SK-N-SH treated with all-trans-retinoic acid at 6 μM for 48 hours (cell line): ENCODE measurements around the gene DCC.

Experiments
- ATAC-seq: fragments of 200-7000 bp; cut with Tn5 transposase; 3 replicates; pipeline ENCODE4 v1.9.1; 2020; ENCODE audit warnings: mild to moderate bottlenecking, moderate library complexity
- ARNTL ChIP-seq: fragments of 450-650 bp; formaldehyde crosslinking; IDR thresholded peaks from 2 replicates; pipeline ENCODE4 v1.5.0; 2020; ENCODE audit warnings: low read depth, mild to moderate bottlenecking, moderate library complexity, borderline replicate concordance
- BACH2 ChIP-seq: fragments of 250-450 bp; sonication (Bioruptor Pico); IDR thresholded peaks from 2 replicates; pipeline ENCODE4 v1.9.0; 2021; ENCODE audit warnings: mild to moderate bottlenecking, borderline replicate concordance
- CSDC2 ChIP-seq: fragments of 250-450 bp; sonication (Bioruptor Pico); IDR thresholded peaks from 2 replicates; pipeline ENCODE4 v1.5.0; 2020; ENCODE audit warnings: mild to moderate bottlenecking, moderate library complexity
- ESRRG ChIP-seq: fragments of 250-450 bp; sonication (Bioruptor Pico); IDR thresholded peaks from 2 replicates; pipeline ENCODE4 v1.6.1; 2021; ENCODE audit warnings: mild to moderate bottlenecking
- GLIS3 ChIP-seq: fragments of 250-450 bp; sonication (Bioruptor Pico); IDR thresholded peaks from 2 replicates; pipeline ENCODE4 v1.5.0; 2020; ENCODE audit warnings: mild to moderate bottlenecking, moderate library complexity
- ISL1 ChIP-seq: fragments of 250-450 bp; sonication (Bioruptor Pico); IDR thresholded peaks from 2 replicates; pipeline ENCODE4 v2.1.2; 2022; ENCODE audit warnings: mild to moderate bottlenecking, moderate library complexity
- OSR1 ChIP-seq: fragments of 250-450 bp; sonication (Bioruptor Pico); IDR thresholded peaks from 2 replicates; pipeline ENCODE4 v1.8.0; 2022; ENCODE audit warnings: moderate library complexity, mild to moderate bottlenecking, inconsistent platforms
- PPARA ChIP-seq: fragments of 250-450 bp; sonication (Bioruptor Pico); IDR thresholded peaks from 2 replicates; pipeline ENCODE4 v1.5.0; 2020; ENCODE audit warnings: mild to moderate bottlenecking, borderline replicate concordance
- RARB ChIP-seq: fragments of 250-450 bp; sonication (Bioruptor Pico); IDR thresholded peaks from 2 replicates; pipeline ENCODE4 v1.8.0; 2021; ENCODE audit warnings: mild to moderate bottlenecking, moderate library complexity
- SNAI2 ChIP-seq: fragments of 250-450 bp; sonication (Bioruptor Pico); IDR thresholded peaks from 2 replicates; pipeline ENCODE4 v1.5.0; 2020; ENCODE audit warnings: mild to moderate bottlenecking, moderate library complexity
- TCF4 ChIP-seq: fragments of 250-450 bp; sonication (Bioruptor Pico); IDR thresholded peaks from 2 replicates; pipeline ENCODE4 v1.8.0; 2021; ENCODE audit warnings: mild to moderate bottlenecking, moderate library complexity, borderline replicate concordance
- TOX ChIP-seq: fragments of 250-450 bp; sonication (Bioruptor Pico); IDR thresholded peaks from 2 replicates; pipeline ENCODE4 v1.8.0; 2021; ENCODE audit warnings: mild to moderate bottlenecking, moderate library complexity, borderline replicate concordance
- TSHZ2 ChIP-seq: fragments of 250-450 bp; sonication (Bioruptor Pico); IDR thresholded peaks from 2 replicates; pipeline ENCODE4 v1.5.0; 2020; ENCODE audit warnings: mild to moderate bottlenecking, moderate library complexity
- ZC3H10 ChIP-seq: fragments of 250-450 bp; sonication (Bioruptor Pico); IDR thresholded peaks from 2 replicates; pipeline ENCODE4 v1.5.1; 2021; ENCODE audit warnings: mild to moderate bottlenecking, moderate library complexity
- ZFP3 ChIP-seq: fragments of 250-450 bp; sonication (Bioruptor Pico); IDR thresholded peaks from 2 replicates; pipeline ENCODE4 v1.5.0; 2020; ENCODE audit warnings: mild to moderate bottlenecking, moderate library complexity
- ZFP30 ChIP-seq: fragments of 450-650 bp; formaldehyde crosslinking; IDR thresholded peaks from 2 replicates; pipeline ENCODE4 v1.5.0; 2022; ENCODE audit warnings: mild to moderate bottlenecking, moderate library complexity
- ZNF565 ChIP-seq: fragments of 450-650 bp; formaldehyde crosslinking; conservative IDR thresholded peaks from 2 replicates; pipeline ENCODE4 v1.5.0; 2020; ENCODE audit warnings: low read depth, mild to moderate bottlenecking, moderate library complexity
- ZNF70 ChIP-seq: fragments of 450-650 bp; formaldehyde crosslinking; IDR thresholded peaks from 2 replicates; pipeline ENCODE4 v1.5.0; 2020; ENCODE audit warnings: mild to moderate bottlenecking, moderate library complexity
- ZNF8 ChIP-seq: fragments of 450-650 bp; formaldehyde crosslinking; IDR thresholded peaks from 2 replicates; pipeline ENCODE4 v1.5.0; 2020; ENCODE audit warnings: mild to moderate bottlenecking, moderate library complexity
- TF ChIP-seq, protein P1 (sequence below): fragments of 250-450 bp; sonication (Bioruptor Pico); IDR thresholded peaks from 2 replicates; pipeline ENCODE4 v1.8.0; 2021; ENCODE audit warnings: low read depth, mild to moderate bottlenecking, moderate library complexity, borderline replicate concordance
- TF ChIP-seq, protein P2 (sequence below): fragments of 250-450 bp; sonication (Bioruptor Pico); IDR thresholded peaks from 2 replicates; pipeline ENCODE4 v1.8.0; 2020; ENCODE audit warnings: mild to moderate bottlenecking, moderate library complexity, borderline replicate concordance
- TF ChIP-seq, protein P3 (sequence below): fragments of 250-450 bp; sonication (Bioruptor Pico); IDR thresholded peaks from 2 replicates; pipeline ENCODE4 v1.5.1; 2020; ENCODE audit warnings: low read depth, mild to moderate bottlenecking, moderate library complexity

The DCC gene

GRCh38 chr18:52546686-52547346 is 206.8 kb downstream of the DCC start (continued):
- no peak for TF ChIP-seq ZC3H10 (CRISPR knock-in tag)
- no peak for TF ChIP-seq RARB

DNA sequence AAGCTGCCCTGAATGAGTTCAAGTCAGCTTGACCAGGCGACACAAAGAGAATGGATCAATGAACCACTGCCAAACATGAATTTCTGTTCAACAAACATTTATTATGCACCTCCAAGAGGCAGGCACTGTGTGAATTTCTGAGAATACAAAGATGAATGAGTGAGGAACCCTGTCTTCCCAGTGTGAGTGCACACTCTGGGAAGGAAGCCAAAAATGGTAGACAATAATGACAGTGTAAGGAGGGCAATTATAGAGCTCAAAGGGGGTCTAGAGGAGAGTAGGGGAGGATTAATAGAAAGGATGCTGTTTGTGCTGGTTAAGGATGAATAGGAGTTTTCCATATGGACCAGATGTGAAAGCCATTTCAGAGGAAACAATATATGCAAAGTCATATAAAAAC is 213.4 kb downstream of the DCC start:
- no peak for TF ChIP-seq ZNF565 (CRISPR knock-in tag)
- TF ChIP-seq RARB, result no peak
- no peak for TF ChIP-seq ZNF8 (CRISPR knock-in tag)
- no peak for TF ChIP-seq TOX
- no peak for TF ChIP-seq OSR1
- no peak for TF ChIP-seq SNAI2
- TF ChIP-seq ZC3H10 (CRISPR knock-in tag), result no peak
- TF ChIP-seq BACH2, result no peak
- TF ChIP-seq, all 23 proteins: peak for 0
- no peak for ATAC-seq

- no peak for ATAC-seq
Observed at GRCh38 chr18:52554180-52554579, 214.2 kb downstream of the DCC start.

GRCh38 chr18:52567360-52567759 is 227.4 kb downstream of the DCC start:
- no peak for ATAC-seq
- no peak for TF ChIP-seq ZNF565 (CRISPR knock-in tag)
- no peak for TF ChIP-seq PPARA
- TF ChIP-seq TCF4 (CRISPR knock-in tag), result no peak
- no peak for TF ChIP-seq CSDC2
- TF ChIP-seq TOX, result no peak
- no peak for TF ChIP-seq GLIS3 (CRISPR knock-in tag)
- no peak for TF ChIP-seq ZNF70 (CRISPR knock-in tag)
- TF ChIP-seq SNAI2, result no peak
- no peak for TF ChIP-seq ZC3H10 (CRISPR knock-in tag)

More at GRCh38 chr18:52554180-52554579, 214.2 kb downstream of the DCC start:
- TF ChIP-seq RARB (no peak), OSR1 (no peak), ZNF70 (CRISPR knock-in tag) (no peak), CSDC2 (no peak), ISL1 (CRISPR knock-in tag) (no peak), BACH2 (no peak), ZFP30 (CRISPR knock-in tag) (no peak), ZC3H10 (CRISPR knock-in tag) (no peak), ESRRG (CRISPR knock-in tag) (no peak), ZNF8 (CRISPR knock-in tag) (no peak)

- no peak for ATAC-seq
- TF ChIP-seq BACH2, result no peak
- TF ChIP-seq ZFP3 (CRISPR knock-in tag), result no peak
- no peak for TF ChIP-seq OSR1
- TF ChIP-seq TSHZ2 (CRISPR knock-in tag), result no peak
- no peak for TF ChIP-seq ARNTL
- no peak for TF ChIP-seq TCF4 (CRISPR knock-in tag)
- TF ChIP-seq SNAI2, result no peak
- no peak for TF ChIP-seq ISL1 (CRISPR knock-in tag)
- TF ChIP-seq, protein P1, sequence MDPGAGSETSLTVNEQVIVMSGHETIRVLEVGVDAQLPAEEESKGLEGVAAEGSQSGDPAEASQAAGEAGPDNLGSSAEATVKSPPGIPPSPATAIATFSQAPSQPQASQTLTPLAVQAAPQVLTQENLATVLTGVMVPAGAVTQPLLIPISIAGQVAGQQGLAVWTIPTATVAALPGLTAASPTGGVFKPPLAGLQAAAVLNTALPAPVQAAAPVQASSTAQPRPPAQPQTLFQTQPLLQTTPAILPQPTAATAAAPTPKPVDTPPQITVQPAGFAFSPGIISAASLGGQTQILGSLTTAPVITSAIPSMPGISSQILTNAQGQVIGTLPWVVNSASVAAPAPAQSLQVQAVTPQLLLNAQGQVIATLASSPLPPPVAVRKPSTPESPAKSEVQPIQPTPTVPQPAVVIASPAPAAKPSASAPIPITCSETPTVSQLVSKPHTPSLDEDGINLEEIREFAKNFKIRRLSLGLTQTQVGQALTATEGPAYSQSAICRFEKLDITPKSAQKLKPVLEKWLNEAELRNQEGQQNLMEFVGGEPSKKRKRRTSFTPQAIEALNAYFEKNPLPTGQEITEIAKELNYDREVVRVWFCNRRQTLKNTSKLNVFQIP, result no peak
- TF ChIP-seq ZNF565 (CRISPR knock-in tag), result no peak
- TF ChIP-seq ESRRG (CRISPR knock-in tag), result no peak
- TF ChIP-seq RARB, result no peak
- TF ChIP-seq, protein P2, sequence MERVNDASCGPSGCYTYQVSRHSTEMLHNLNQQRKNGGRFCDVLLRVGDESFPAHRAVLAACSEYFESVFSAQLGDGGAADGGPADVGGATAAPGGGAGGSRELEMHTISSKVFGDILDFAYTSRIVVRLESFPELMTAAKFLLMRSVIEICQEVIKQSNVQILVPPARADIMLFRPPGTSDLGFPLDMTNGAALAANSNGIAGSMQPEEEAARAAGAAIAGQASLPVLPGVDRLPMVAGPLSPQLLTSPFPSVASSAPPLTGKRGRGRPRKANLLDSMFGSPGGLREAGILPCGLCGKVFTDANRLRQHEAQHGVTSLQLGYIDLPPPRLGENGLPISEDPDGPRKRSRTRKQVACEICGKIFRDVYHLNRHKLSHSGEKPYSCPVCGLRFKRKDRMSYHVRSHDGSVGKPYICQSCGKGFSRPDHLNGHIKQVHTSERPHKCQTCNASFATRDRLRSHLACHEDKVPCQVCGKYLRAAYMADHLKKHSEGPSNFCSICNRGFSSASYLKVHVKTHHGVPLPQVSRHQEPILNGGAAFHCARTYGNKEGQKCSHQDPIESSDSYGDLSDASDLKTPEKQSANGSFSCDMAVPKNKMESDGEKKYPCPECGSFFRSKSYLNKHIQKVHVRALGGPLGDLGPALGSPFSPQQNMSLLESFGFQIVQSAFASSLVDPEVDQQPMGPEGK (CRISPR knock-in tag), result no peak
- TF ChIP-seq ZNF70 (CRISPR knock-in tag), result no peak
- TF ChIP-seq ZNF8 (CRISPR knock-in tag), result no peak
- no peak for TF ChIP-seq CSDC2
- no peak for TF ChIP-seq TOX
- no peak for TF ChIP-seq PPARA
- TF ChIP-seq ZC3H10 (CRISPR knock-in tag), result no peak
- TF ChIP-seq, protein P3, sequence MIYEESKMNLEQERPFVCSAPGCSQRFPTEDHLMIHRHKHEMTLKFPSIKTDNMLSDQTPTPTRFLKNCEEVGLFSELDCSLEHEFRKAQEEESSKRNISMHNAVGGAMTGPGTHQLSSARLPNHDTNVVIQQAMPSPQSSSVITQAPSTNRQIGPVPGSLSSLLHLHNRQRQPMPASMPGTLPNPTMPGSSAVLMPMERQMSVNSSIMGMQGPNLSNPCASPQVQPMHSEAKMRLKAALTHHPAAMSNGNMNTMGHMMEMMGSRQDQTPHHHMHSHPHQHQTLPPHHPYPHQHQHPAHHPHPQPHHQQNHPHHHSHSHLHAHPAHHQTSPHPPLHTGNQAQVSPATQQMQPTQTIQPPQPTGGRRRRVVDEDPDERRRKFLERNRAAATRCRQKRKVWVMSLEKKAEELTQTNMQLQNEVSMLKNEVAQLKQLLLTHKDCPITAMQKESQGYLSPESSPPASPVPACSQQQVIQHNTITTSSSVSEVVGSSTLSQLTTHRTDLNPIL (CRISPR knock-in tag), result no peak
Observed at GRCh38 chr18:52569492-52569891, 229.5 kb downstream of the DCC start.
